Measurements from ENCODE around the gene NSD2.

DNA sequence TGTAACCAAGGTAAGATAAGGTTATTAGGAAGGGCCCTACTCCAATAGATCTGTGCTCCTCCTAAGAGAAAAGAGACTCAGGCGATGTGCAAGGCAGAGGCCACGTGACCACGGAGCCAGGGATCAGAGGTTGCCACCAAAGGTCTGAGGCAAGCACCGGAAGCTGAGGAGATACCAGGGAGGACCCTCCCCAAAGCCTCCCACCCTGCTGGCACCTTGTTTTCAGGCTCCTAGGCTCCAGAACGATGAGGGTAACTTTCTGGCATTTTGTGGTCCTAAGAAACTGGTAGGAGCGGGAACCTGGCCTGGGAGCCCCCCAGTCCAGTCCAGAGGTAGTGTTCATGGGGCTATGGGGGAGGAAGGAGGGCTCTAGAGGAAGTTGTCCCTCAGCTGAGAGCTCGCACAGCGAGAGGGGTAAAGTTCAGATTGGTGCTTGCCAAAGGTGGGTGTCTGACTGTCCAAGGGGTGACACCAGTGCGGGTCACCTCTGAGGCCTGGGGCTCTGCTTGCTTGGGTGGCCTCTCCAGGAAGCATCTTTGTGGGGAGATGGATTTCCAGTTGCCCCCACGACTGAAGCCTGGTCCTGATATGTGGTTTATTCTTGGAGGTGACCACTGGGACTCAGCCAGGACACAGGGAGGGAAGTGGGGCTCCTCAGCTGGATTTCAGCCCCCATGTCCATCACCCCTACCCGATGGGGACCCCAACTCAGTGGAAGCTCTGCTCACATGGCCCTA, 7.7 kb upstream of the NSD2 start:
- TF ChIP-seq ZNF248 (tag by site-specific recombination; IDR thresholded peaks at IDR 0.05) (no peak), ZNF302 (tag by site-specific recombination; IDR thresholded peaks at IDR 0.05; ENCODE audit: low read depth) (no peak)
- TF ChIP-seq, protein P1, sequence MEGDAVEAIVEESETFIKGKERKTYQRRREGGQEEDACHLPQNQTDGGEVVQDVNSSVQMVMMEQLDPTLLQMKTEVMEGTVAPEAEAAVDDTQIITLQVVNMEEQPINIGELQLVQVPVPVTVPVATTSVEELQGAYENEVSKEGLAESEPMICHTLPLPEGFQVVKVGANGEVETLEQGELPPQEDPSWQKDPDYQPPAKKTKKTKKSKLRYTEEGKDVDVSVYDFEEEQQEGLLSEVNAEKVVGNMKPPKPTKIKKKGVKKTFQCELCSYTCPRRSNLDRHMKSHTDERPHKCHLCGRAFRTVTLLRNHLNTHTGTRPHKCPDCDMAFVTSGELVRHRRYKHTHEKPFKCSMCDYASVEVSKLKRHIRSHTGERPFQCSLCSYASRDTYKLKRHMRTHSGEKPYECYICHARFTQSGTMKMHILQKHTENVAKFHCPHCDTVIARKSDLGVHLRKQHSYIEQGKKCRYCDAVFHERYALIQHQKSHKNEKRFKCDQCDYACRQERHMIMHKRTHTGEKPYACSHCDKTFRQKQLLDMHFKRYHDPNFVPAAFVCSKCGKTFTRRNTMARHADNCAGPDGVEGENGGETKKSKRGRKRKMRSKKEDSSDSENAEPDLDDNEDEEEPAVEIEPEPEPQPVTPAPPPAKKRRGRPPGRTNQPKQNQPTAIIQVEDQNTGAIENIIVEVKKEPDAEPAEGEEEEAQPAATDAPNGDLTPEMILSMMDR (tag by site-specific recombination; IDR thresholded peaks at IDR 0.05): no peak
